K562 (cell line): Measurements from ENCODE around the gene AAK1. TPM values are rescaled to one million over a fixed set of nuclear protein-coding genes. Genes with fewer than 3 reads are reported as not detected.

Experiments used
- BRCA1 ChIP-seq, 2 experiments: fragments of 450-650 bp in 1 of 2; sonication (generic) in 1 of 2; formaldehyde crosslinking in 1 of 2; IDR thresholded peaks; 2 replicates each; pipeline versions ENCODE4 v1.5.0 to v1.6.1; 2017 to 2020; ENCODE audit warnings: mild to moderate bottlenecking in 1 of 2, missing genetic modification reagents in 1 of 2
- COPS2 ChIP-seq: fragments of 450-650 bp; conservative IDR thresholded peaks from 2 replicates; pipeline ENCODE4 v1.6.1; 2016; ENCODE audit warnings: mild to moderate bottlenecking, moderate library complexity
- CREB3 ChIP-seq: fragments of 450-650 bp; conservative IDR thresholded peaks from 2 replicates; pipeline ENCODE4 v1.6.1; 2016; ENCODE audit warnings: missing genetic modification characterization, low read depth, mild to moderate bottlenecking, missing compliant biosample characterization, moderate library complexity
- CREBBP ChIP-seq: IDR thresholded peaks from one replicate; pipeline ENCODE4 v1.6.1; 2012; ENCODE audit warnings: low read depth, mild to moderate bottlenecking, control low read depth, inconsistent platforms, low read length
- DDX20 ChIP-seq: fragments of 450-650 bp; IDR thresholded peaks from 2 replicates; pipeline ENCODE4 v1.6.1; 2016; ENCODE audit warnings: missing genetic modification characterization, low read depth, mild to moderate bottlenecking, missing compliant biosample characterization, moderate library complexity
- EHMT2 ChIP-seq: fragments of 450-650 bp; IDR thresholded peaks from 2 replicates; pipeline ENCODE4 v1.6.1; 2018; ENCODE audit warnings: antibody characterized with exemption
- KLF13 ChIP-seq: fragments of 450-650 bp; IDR thresholded peaks from 2 replicates; pipeline ENCODE4 v1.6.1; 2016; ENCODE audit warnings: missing genetic modification characterization, low read depth, mild to moderate bottlenecking, missing compliant biosample characterization, moderate library complexity, borderline replicate concordance
- MAFK ChIP-seq: IDR thresholded peaks from 2 replicates; pipeline ENCODE4 v1.6.1; 2011; ENCODE audit warnings: low read length, improper control_type of control experiment
- MED1 ChIP-seq: sonication (generic); formaldehyde crosslinking; IDR thresholded peaks from 2 replicates; pipeline ENCODE4 v1.8.1; 2023; ENCODE audit warnings: missing genetic modification reagents, borderline replicate concordance
- NCOR1 ChIP-seq: fragments of 450-650 bp; IDR thresholded peaks from 2 replicates; pipeline ENCODE4 v1.6.1; 2016; ENCODE audit warnings: mild to moderate bottlenecking, moderate library complexity
- PPARD ChIP-seq: fragments of 250-450 bp; sonication (Bioruptor Pico); IDR thresholded peaks from 2 replicates; pipeline ENCODE4 v1.8.0; 2022; ENCODE audit warnings: inconsistent platforms, mild to moderate bottlenecking, moderate library complexity
- RFX5 ChIP-seq: IDR thresholded peaks from 2 replicates; pipeline ENCODE4 v1.6.1; 2011; ENCODE audit warnings: low read depth, mild to moderate bottlenecking, improper control_type of control experiment, low read length
- SFPQ ChIP-seq: fragments of 200-400 bp; formaldehyde crosslinking; IDR thresholded peaks from 2 replicates; pipeline ENCODE4 v1.6.1; 2017; ENCODE audit warnings: mild to moderate bottlenecking, low read depth, low read length, moderate library complexity
- SOX6 ChIP-seq: fragments of 450-650 bp; IDR thresholded peaks from 2 replicates; pipeline ENCODE4 v1.6.1; 2014; ENCODE audit warnings: mild to moderate bottlenecking
- TBL1XR1 ChIP-seq, 2 experiments: IDR thresholded peaks; 2 replicates each; pipeline ENCODE4 v1.6.1; 2012; ENCODE audit warnings: improper control_type of control experiment in 2 of 2, low read length in 2 of 2, mild to moderate bottlenecking in 1 of 2
- ZNF398 ChIP-seq: fragments of 250-450 bp; sonication (Bioruptor Pico); IDR thresholded peaks from 2 replicates; pipeline ENCODE4 v1.8.0; 2021; ENCODE audit warnings: moderate library complexity, mild to moderate bottlenecking, inconsistent platforms
- ZNF431 ChIP-seq: sonication (generic); formaldehyde crosslinking; IDR thresholded peaks from 2 replicates; pipeline ENCODE4 v1.8.0; 2022; ENCODE audit warnings: mild to moderate bottlenecking, missing genetic modification reagents
- ZNF639 ChIP-seq, 2 experiments: fragments of 200-800 bp in 1 of 2; sonication (Bioruptor generic) in 1 of 2; sonication (generic) in 1 of 2; formaldehyde crosslinking in 1 of 2; IDR thresholded peaks in 1 of 2; conservative IDR thresholded peaks in 1 of 2; 2 replicates each; pipeline versions ENCODE4 v1.5.0 to v1.6.1; 2016 to 2020; ENCODE audit warnings: missing compliant biosample characterization in 1 of 2, missing genetic modification characterization in 1 of 2, missing genetic modification reagents in 1 of 2
- polyA plus RNA-seq, 8 experiments: library from polyadenylated mRNA; depleted of rRNA in 4 of 8; stranded (reverse) in 5 of 8; unstranded in 3 of 8; fragments of >200 nt; fragmentation: Nextera tagmentation in 2 of 8; fragmentation: Illumina TruSeq in 1 of 8; extraction: Ambion mirVana in 2 of 8; extraction: Trizol in 1 of 8; gene quantifications; 2 replicates each; pipeline versions ENCODE4 v1.2.1 to v1.2.3, GENCODE V29; 2011 to 2014; ENCODE audit warnings: inconsistent platforms in 1 of 8, missing spikeins in 1 of 8
- total RNA-seq, 7 experiments: library from RNA; depleted of rRNA in 6 of 7; stranded (reverse); fragments of >200 nt in 6 of 7; fragmentation: Illumina TruSeq in 2 of 7; extraction: Trizol in 2 of 7; gene quantifications; 2 replicates each; pipeline versions ENCODE4 v1.2.1 to v1.2.3, GENCODE V29; 2011 to 2021; ENCODE audit warnings: low replicate concordance in 1 of 7
- TF ChIP-seq, protein P1 (sequence below): fragments of 250-450 bp; sonication (Bioruptor Pico); IDR thresholded peaks from 2 replicates; pipeline ENCODE4 v1.9.0; 2021; ENCODE audit warnings: mild to moderate bottlenecking, inconsistent platforms

AAK1 gene
- total and polyA plus RNA-seq, 9 of the 15 experiments (the other 6 are each of a cell fraction or from before 2014, with no cell fraction given) = 0.89 to 17.1 (median 6.0) TPM

DNA sequence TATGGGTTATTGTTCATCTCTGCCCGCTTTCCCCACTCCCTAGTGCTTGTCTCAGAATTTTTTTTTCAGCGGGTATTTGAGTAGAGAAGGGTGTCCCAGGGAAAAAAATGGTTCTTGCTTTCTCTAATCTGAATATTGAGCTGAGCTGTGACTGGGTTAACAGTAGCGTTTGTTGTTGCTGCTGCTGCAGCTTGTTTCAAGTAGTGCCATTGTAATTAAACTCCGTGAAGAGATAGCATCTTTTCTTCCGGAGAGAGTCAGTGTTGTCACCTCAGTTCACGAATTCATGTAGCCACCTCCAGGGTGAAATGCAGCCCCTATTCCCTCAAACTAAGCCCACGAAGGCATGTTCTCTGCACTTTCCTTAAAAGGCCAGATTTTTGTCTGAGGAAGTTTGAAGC lies 1.5 kb upstream of the AAK1 start (continued):
- no peak for TF ChIP-seq SFPQ
- peak; percentile 64; the same call in 1 of the 2 replicates for TF ChIP-seq SOX6
- TF ChIP-seq CREBBP = no peak
- TF ChIP-seq BRCA1 (IDR thresholded peaks at IDR 0.05) = no peak
- TF ChIP-seq BRCA1 (CRISPR knock-in tag; IDR thresholded peaks at IDR 0.05) = no peak
- no peak for TF ChIP-seq TBL1XR1 (IDR thresholded peaks at IDR 0.05; ENCODE audit: low read length in 2 of 2)
- TF ChIP-seq NCOR1 = no peak
- TF ChIP-seq EHMT2 = no peak
- no peak for TF ChIP-seq RFX5
- no peak for TF ChIP-seq KLF13 (tag)
- TF ChIP-seq MAFK = no peak
- no peak for TF ChIP-seq COPS2
- no peak for TF ChIP-seq ZNF639 (CRISPR knock-in tag; conservative IDR thresholded peaks at IDR 0.05 in 1 of 2, IDR thresholded peaks at IDR 0.05 in 1 of 2)
- TF ChIP-seq ZNF398 (CRISPR knock-in tag) = no peak
- TF ChIP-seq DDX20 (tag) = no peak
- no peak for TF ChIP-seq MED1 (CRISPR knock-in tag)
- no peak for TF ChIP-seq PPARD (CRISPR knock-in tag)
- TF ChIP-seq CREB3 = no peak
- no peak for TF ChIP-seq ZNF431 (CRISPR knock-in tag)
- TF ChIP-seq, protein P1, sequence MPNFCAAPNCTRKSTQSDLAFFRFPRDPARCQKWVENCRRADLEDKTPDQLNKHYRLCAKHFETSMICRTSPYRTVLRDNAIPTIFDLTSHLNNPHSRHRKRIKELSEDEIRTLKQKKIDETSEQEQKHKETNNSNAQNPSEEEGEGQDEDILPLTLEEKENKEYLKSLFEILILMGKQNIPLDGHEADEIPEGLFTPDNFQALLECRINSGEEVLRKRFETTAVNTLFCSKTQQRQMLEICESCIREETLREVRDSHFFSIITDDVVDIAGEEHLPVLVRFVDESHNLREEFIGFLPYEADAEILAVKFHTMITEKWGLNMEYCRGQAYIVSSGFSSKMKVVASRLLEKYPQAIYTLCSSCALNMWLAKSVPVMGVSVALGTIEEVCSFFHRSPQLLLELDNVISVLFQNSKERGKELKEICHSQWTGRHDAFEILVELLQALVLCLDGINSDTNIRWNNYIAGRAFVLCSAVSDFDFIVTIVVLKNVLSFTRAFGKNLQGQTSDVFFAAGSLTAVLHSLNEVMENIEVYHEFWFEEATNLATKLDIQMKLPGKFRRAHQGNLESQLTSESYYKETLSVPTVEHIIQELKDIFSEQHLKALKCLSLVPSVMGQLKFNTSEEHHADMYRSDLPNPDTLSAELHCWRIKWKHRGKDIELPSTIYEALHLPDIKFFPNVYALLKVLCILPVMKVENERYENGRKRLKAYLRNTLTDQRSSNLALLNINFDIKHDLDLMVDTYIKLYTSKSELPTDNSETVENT (CRISPR knock-in tag) = no peak
